RWPE2 (cell line): ENCODE measurements around the gene PSAPL1.

Experiments
- ATAC-seq: fragments of 200-7000 bp; cut with Tn5 transposase; 3 replicates; pipeline ENCODE4 v1.9.1; 2021; ENCODE audit warnings: low read depth
- DNase-seq: peaks from one replicate; pipeline ENCODE4 v3.0.0-alpha.2; 2020; ENCODE audit warnings: low spot score
- H3K27ac ChIP-seq: fragments of 450-650 bp; 2 replicates; pipeline ENCODE4 v1.5.1; 2017; ENCODE audit warnings: mild to moderate bottlenecking; ENCODE audit not compliant: poor library complexity, severe bottlenecking
- H3K27me3 ChIP-seq: fragments of 250-450 bp; sonication (Bioruptor Pico); 2 replicates; pipeline ENCODE4 v1.5.1; 2021; ENCODE audit warnings: mild to moderate bottlenecking, moderate library complexity; ENCODE audit not compliant: insufficient read depth, poor library complexity, severe bottlenecking
- H3K36me3 ChIP-seq: fragments of 250-450 bp; sonication (Bioruptor Pico); 2 replicates; pipeline ENCODE4 v1.5.1; 2020; ENCODE audit warnings: low read depth, mild to moderate bottlenecking, moderate library complexity
- H3K4me1 ChIP-seq: fragments of 250-450 bp; sonication (Bioruptor Pico); 2 replicates; pipeline ENCODE4 v1.5.1; 2021; ENCODE audit warnings: mild to moderate bottlenecking, moderate library complexity; ENCODE audit not compliant: insufficient read depth, poor library complexity, severe bottlenecking
- H3K4me3 ChIP-seq: fragments of 250-450 bp; sonication (Bioruptor Pico); 2 replicates; pipeline ENCODE4 v1.5.1; 2021; ENCODE audit warnings: mild to moderate bottlenecking, moderate library complexity; ENCODE audit not compliant: severe bottlenecking
- H3K9me3 ChIP-seq: fragments of 250-450 bp; sonication (Bioruptor Pico); 2 replicates; pipeline ENCODE4 v1.5.1; 2021; ENCODE audit warnings: mild to moderate bottlenecking, moderate library complexity; ENCODE audit not compliant: severe bottlenecking
- TF ChIP-seq, protein P1 (sequence below): fragments of 450-650 bp; IDR thresholded peaks from one replicate; pipeline ENCODE4 v1.5.1; 2017; ENCODE audit warnings: mild to moderate bottlenecking, moderate library complexity; ENCODE audit not compliant: poor library complexity, severe bottlenecking

The PSAPL1 gene

DNA sequence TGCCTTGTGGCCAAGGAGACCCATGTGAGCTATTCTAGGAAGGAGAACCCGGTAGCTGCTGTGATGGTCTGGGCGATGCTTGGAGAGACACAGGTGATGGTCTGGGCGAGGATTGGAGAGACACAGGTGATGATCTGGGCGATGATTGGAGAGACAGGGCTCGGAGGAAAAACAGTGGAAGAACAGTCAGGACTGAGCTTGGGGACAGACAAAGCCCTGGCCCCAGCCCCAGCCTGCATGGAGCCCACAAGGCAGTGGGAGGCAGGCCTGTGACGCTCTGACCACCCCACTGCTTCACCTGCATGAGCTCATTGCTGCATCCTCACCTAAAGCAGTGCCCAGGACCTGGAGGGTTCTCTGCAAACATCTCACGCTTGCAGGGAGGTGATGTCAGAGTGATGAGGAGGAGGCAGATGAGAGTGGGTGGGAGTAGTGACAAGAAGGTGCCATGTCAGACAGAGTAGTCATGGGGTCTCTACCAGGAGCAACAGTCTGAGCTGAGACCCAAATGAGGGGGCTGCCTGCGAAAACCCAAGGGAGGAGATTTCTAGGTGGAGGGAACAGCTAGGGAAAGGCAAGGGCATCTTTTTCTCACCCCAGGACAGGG is 35.9 kb upstream of the PSAPL1 start:
- no peak overlapping the region for H3K27ac ChIP-seq
- TF ChIP-seq, protein P1, sequence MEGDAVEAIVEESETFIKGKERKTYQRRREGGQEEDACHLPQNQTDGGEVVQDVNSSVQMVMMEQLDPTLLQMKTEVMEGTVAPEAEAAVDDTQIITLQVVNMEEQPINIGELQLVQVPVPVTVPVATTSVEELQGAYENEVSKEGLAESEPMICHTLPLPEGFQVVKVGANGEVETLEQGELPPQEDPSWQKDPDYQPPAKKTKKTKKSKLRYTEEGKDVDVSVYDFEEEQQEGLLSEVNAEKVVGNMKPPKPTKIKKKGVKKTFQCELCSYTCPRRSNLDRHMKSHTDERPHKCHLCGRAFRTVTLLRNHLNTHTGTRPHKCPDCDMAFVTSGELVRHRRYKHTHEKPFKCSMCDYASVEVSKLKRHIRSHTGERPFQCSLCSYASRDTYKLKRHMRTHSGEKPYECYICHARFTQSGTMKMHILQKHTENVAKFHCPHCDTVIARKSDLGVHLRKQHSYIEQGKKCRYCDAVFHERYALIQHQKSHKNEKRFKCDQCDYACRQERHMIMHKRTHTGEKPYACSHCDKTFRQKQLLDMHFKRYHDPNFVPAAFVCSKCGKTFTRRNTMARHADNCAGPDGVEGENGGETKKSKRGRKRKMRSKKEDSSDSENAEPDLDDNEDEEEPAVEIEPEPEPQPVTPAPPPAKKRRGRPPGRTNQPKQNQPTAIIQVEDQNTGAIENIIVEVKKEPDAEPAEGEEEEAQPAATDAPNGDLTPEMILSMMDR, result no peak
- H3K4me3 ChIP-seq, result no peak overlapping the region
- H3K27me3 ChIP-seq, result no peaks in the 10 kb centered on the region
- ATAC-seq (no peak), DNase-seq (no peak)
- H3K4me1 ChIP-seq, result no peaks in the 10 kb centered on the region
- no peaks in the 10 kb centered on the region for H3K36me3 ChIP-seq
- H3K9me3 ChIP-seq, result no peaks in the 10 kb centered on the region

DNA sequence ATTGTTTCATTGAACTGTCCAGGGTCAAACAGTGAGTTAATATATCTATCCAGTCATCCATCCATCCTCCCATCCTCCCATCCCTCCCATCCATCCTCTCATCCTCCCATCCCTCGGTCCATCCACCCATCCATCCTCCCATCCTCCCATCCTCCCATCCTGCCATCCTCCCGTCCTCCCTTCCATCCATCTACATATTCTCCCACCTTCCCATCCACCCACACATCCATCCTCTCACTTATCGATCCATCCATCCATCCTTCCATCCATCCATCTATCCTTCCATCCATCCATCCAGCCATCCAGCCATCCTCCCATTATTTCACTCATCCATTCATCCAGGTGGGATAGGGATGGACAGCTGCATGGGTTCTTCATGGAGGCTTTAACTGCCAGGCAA is 35.4 kb upstream of the PSAPL1 start:
- DNase-seq (no peak), ATAC-seq (no peak)
- H3K4me3 ChIP-seq, result no peak overlapping the region
- H3K27me3 ChIP-seq, result no peaks in the 10 kb centered on the region
- H3K27ac ChIP-seq, result no peak overlapping the region
- H3K4me1 ChIP-seq, result no peaks in the 10 kb centered on the region
- TF ChIP-seq, protein P1, result no peak
- no peaks in the 10 kb centered on the region for H3K36me3 ChIP-seq
- no peaks in the 10 kb centered on the region for H3K9me3 ChIP-seq

DNA sequence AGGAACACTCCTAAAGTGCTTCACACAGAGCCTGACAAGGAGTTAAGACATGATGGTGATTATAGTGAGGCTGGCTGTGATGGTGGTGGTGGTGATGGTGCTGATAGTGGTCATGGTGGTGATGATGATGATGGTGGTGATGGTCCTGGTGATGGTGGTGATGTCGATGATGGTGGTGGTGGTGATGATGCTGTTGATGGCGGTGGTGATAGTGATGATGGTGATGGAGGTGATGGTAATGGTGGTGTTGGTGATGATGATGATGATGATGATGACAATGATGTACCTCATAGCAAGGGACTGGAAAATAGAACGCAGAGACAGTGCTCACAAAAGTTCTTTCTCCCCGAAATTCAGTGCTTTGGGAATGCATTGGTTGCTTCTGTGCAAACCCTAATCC is 34.3 kb upstream of the PSAPL1 start:
- TF ChIP-seq, protein P1, result no peak
- Histone ChIP-seq H3K27me3 (no peaks in the 10 kb centered on the region), H3K27ac (no peak overlapping the region), H3K4me1 (no peaks in the 10 kb centered on the region), H3K9me3 (no peaks in the 10 kb centered on the region), H3K36me3 (no peaks in the 10 kb centered on the region), H3K4me3 (no peak overlapping the region)
- DNase-seq (no peak), ATAC-seq (no peak)

DNA sequence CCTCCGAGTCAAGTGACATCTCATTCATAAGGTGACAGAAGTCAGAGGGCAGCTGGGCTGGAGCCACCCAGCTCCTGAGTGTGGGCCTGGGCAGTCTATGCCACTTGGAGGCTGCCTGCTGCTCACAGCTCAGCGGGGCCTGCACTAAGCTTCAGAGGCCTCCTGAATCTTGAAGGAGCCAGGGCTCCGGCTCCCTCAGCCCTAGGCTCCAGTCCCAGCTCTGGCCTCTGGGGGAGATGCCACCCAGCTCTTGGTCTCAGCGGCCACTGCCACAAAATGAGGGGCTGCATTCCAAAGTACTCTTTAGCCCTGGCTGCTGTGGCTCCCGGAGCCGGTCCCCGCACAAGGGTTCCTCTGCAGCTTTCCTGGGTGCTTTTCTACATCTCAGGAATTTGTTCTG is 32.7 kb upstream of the PSAPL1 start:
- Histone ChIP-seq H3K9me3 (no peaks in the 10 kb centered on the region), H3K4me3 (no peak overlapping the region), H3K36me3 (no peaks in the 10 kb centered on the region), H3K4me1 (peaks cover 2% of the 10 kb centered on the region), H3K27me3 (no peaks in the 10 kb centered on the region), H3K27ac (no peak overlapping the region)
- TF ChIP-seq, protein P1, result no peak
- no peak for DNase-seq
- ATAC-seq, result no peak

DNA sequence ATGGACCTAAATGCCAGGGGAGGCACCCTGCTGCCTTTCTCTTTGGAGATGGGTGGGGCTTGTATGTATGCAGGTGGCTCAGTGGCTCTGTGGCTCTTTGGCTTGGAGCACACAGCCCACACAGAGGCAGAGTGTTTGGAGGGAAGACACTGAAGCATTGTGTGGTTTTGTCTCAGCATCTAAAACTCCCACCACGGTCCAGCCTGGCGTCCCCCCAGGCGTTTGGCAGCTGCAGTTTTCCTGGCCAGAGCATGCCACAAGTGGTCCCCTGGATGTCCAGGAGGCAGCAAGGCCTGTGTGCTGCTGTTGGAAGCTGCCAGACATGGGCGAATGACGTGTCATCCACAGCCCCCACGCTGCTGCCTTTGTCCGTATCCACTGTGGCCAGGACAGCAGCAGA is 32.2 kb upstream of the PSAPL1 start:
- DNase-seq (no peak), ATAC-seq (no peak)
- Histone ChIP-seq H3K27me3 (no peaks in the 10 kb centered on the region), H3K27ac (no peak overlapping the region), H3K4me1 (peaks cover 6% of the 10 kb centered on the region), H3K9me3 (no peaks in the 10 kb centered on the region), H3K36me3 (no peaks in the 10 kb centered on the region), H3K4me3 (no peak overlapping the region)
- TF ChIP-seq, protein P1, result no peak
